IMR-90 (cell line): ENCODE results near the gene TUBB2B. TPM values are rescaled to one million over a fixed set of nuclear protein-coding genes. Genes with fewer than 3 reads are reported as not detected.
A peak's percentile ranks its signal among the peaks of the same experiment; 100 is the strongest.

Experiments
- ATAC-seq: fragments of 200-7000 bp; cut with Tn5 transposase; 2 replicates; pipeline ENCODE4 v1.9.1; 2020; ENCODE audit warnings: low read depth, mild to moderate bottlenecking, moderate library complexity
- BruUV-seq: library from RNA; stranded (reverse); fragments of 400-500 nt; replicated peaks from 2 replicates; lab custom pipeline; 2021; lab: Mats Ljungman, UMichigan
- CTCF ChIA-PET: fragments of 300-600 bp; formaldehyde crosslinking; extraction: SDS; loops from one replicate; lab custom pipeline; 2021; ENCODE audit warnings: antibody characterized with exemption; lab: Yijun Ruan, JAX
- POLR2A ChIA-PET: fragments of 300-600 bp; sonication (Branson Sonifier 250); formaldehyde crosslinking; loops from one replicate; lab custom pipeline; 2022; ENCODE audit warnings: antibody characterized with exemption; ENCODE audit not compliant: unreplicated experiment; lab: Charles Lee
- DNase-seq: peaks from one replicate; pipeline ENCODE4 v3.0.0; 2013
- H2AFZ ChIP-seq: replicated peaks from 2 replicates; pipeline ENCODE3; 2013; ENCODE audit warnings: low read length, mild to moderate bottlenecking; ENCODE audit not compliant: poor library complexity
- H2AK5ac ChIP-seq: 2 replicates; pipeline ENCODE4 v1.6.1; 2013; ENCODE audit warnings: low read depth, low read length, inconsistent platforms
- H2AK9ac ChIP-seq: replicated peaks from 2 replicates; pipeline ENCODE3; 2013; ENCODE audit warnings: mild to moderate bottlenecking, low read depth, low read length, moderate library complexity; ENCODE audit not compliant: poor library complexity
- H2BK120ac ChIP-seq: 2 replicates; pipeline ENCODE4 v1.6.1; 2013; ENCODE audit warnings: low read depth, low read length, inconsistent platforms
- H2BK15ac ChIP-seq: 3 replicates; pipeline ENCODE4 v1.6.1; 2013; ENCODE audit warnings: low read depth, low read length, inconsistent platforms
- H2BK20ac ChIP-seq: 2 replicates; pipeline ENCODE4 v1.6.1; 2013; ENCODE audit warnings: low read depth, mild to moderate bottlenecking, inconsistent platforms, low read length, moderate library complexity
- H2BK5ac ChIP-seq: 2 replicates; pipeline ENCODE4 v1.6.1; 2013; ENCODE audit warnings: mild to moderate bottlenecking, low read depth, low read length, inconsistent platforms; ENCODE audit not compliant: poor library complexity, severe bottlenecking
- H3K14ac ChIP-seq: replicated peaks from 2 replicates; pipeline ENCODE4 v1.6.1; 2013; ENCODE audit warnings: low read depth, low read length, inconsistent platforms
- H3K18ac ChIP-seq: 2 replicates; pipeline ENCODE4 v1.6.1; 2013; ENCODE audit warnings: low read depth, low read length, control low read depth
- H3K23ac ChIP-seq: 2 replicates; pipeline ENCODE4 v1.6.1; 2013; ENCODE audit warnings: low read depth, low read length, inconsistent platforms
- H3K27ac ChIP-seq: 2 replicates; pipeline ENCODE4 v1.5.1; 2013; ENCODE audit warnings: mild to moderate bottlenecking, control low read depth, low read length; ENCODE audit not compliant: insufficient read depth
- H3K27me3 ChIP-seq: 2 replicates; pipeline ENCODE4 v1.6.1; 2013; ENCODE audit warnings: low read length; ENCODE audit not compliant: control insufficient read depth, insufficient read depth
- H3K36me3 ChIP-seq: 2 replicates; pipeline ENCODE4 v1.6.1; 2013; ENCODE audit warnings: low read length, mixed read lengths; ENCODE audit not compliant: control insufficient read depth, insufficient read depth
- H3K4ac ChIP-seq: 2 replicates; pipeline ENCODE4 v1.6.1; 2013; ENCODE audit warnings: low read depth, low read length, inconsistent platforms
- H3K4me1 ChIP-seq: 2 replicates; pipeline ENCODE4 v1.6.1; 2013; ENCODE audit warnings: low read length, mixed read lengths; ENCODE audit not compliant: control insufficient read depth, insufficient read depth
- H3K4me2 ChIP-seq: 2 replicates; pipeline ENCODE4 v1.6.1; 2013; ENCODE audit warnings: low read depth, mild to moderate bottlenecking, control low read depth, low read length, moderate library complexity
- H3K4me3 ChIP-seq: 2 replicates; pipeline ENCODE4 v1.5.1; 2013; ENCODE audit warnings: low read depth, mild to moderate bottlenecking, control low read depth, low read length, moderate library complexity; ENCODE audit not compliant: insufficient read depth
- H3K56ac ChIP-seq: 2 replicates; pipeline ENCODE4 v1.6.1; 2013; ENCODE audit warnings: low read length, inconsistent platforms; ENCODE audit not compliant: insufficient read depth; ENCODE audit errors: extremely low read depth
- H3K79me1 ChIP-seq, 2 experiments: 2 replicates each; pipeline ENCODE4 v1.6.1; 2013; ENCODE audit warnings: low read length in 2 of 2, inconsistent platforms in 1 of 2, low read depth in 1 of 2
- H3K9ac ChIP-seq: 2 replicates; pipeline ENCODE4 v1.6.1; 2013; ENCODE audit warnings: low read depth, low read length, control low read depth
- H3K9me1 ChIP-seq: 2 replicates; pipeline ENCODE4 v1.6.1; 2013; ENCODE audit warnings: low read length, inconsistent platforms; ENCODE audit not compliant: insufficient read depth
- H3K9me3 ChIP-seq: 2 replicates; pipeline ENCODE4 v1.6.1; 2013; ENCODE audit warnings: low read length; ENCODE audit not compliant: control insufficient read depth, insufficient read depth
- H4K20me1 ChIP-seq: 2 replicates; pipeline ENCODE4 v1.6.1; 2013; ENCODE audit warnings: low read length, inconsistent platforms; ENCODE audit not compliant: insufficient read depth
- H4K5ac ChIP-seq: 2 replicates; pipeline ENCODE4 v1.6.1; 2013; ENCODE audit warnings: mild to moderate bottlenecking, low read depth, low read length, control low read depth
- H4K8ac ChIP-seq, 2 experiments: 2 replicates each; pipeline ENCODE4 v1.6.1; 2013; ENCODE audit warnings: low read depth in 2 of 2, low read length in 2 of 2, control low read depth in 1 of 2, inconsistent platforms in 1 of 2
- H4K91ac ChIP-seq: 2 replicates; pipeline ENCODE4 v1.6.1; 2013; ENCODE audit warnings: low read depth, low read length, inconsistent platforms; ENCODE audit not compliant: insufficient read depth
- CHD1 ChIP-seq: IDR thresholded peaks from 2 replicates; pipeline ENCODE4 v1.6.1; 2012; ENCODE audit warnings: low read depth, low read length, improper control_type of control experiment
- ELK1 ChIP-seq: fragments of 150-350 bp; IDR thresholded peaks from 2 replicates; pipeline ENCODE4 v1.6.1; 2016; ENCODE audit warnings: low read depth, mild to moderate bottlenecking, low read length, moderate library complexity, borderline replicate concordance
- FOS ChIP-seq: fragments of 150-350 bp; IDR thresholded peaks from 2 replicates; pipeline ENCODE4 v1.6.1; 2016; ENCODE audit warnings: low read depth, low read length
- MAFK ChIP-seq: IDR thresholded peaks from 2 replicates; pipeline ENCODE4 v1.6.1; 2012; ENCODE audit warnings: low read depth, low read length, improper control_type of control experiment
- MAZ ChIP-seq: IDR thresholded peaks from 2 replicates; pipeline ENCODE4 v1.6.1; 2012; ENCODE audit warnings: low read depth, mild to moderate bottlenecking, low read length, improper control_type of control experiment, moderate library complexity, borderline replicate concordance
- NFE2L2 ChIP-seq: fragments of 150-350 bp; IDR thresholded peaks from 2 replicates; pipeline ENCODE4 v1.6.1; 2016; ENCODE audit warnings: low read depth, mild to moderate bottlenecking, low read length
- SMC3 ChIP-seq: fragments of 150-350 bp; IDR thresholded peaks from 2 replicates; pipeline ENCODE4 v1.6.1; 2016; ENCODE audit warnings: low read depth, mild to moderate bottlenecking, antibody characterized with exemption, low read length, moderate library complexity
- USF2 ChIP-seq: fragments of 150-350 bp; IDR thresholded peaks from 2 replicates; pipeline ENCODE4 v1.6.1; 2017; ENCODE audit warnings: mild to moderate bottlenecking, antibody characterized with exemption, low read length, low read depth
- WGBS, 2 experiments: methylation state at CpG; one replicate each; pipeline versions ENCODE4 v1.1.5 to v1.1.7; 2013; ENCODE audit warnings: missing lambda C conversion rate in 2 of 2; ENCODE audit not compliant: insufficient read length in 1 of 2; ENCODE audit errors: extremely low coverage in 2 of 2; 5-methylcytosine and 5-hydroxymethylcytosine counted together
- dilution Hi-C: fragments of 300-500 bp; cut with HindIII; formaldehyde crosslinking; loops from one replicate; pipeline ENCODE4 v1.14.3; 2018; ENCODE audit warnings: low sequenced_read_pairs; ENCODE audit not compliant: unreplicated experiment
- in situ Hi-C: fragments of 300-500 bp; cut with MboI; formaldehyde crosslinking; loops from 3 replicates; pipeline ENCODE4 v1.14.3; 2019; ENCODE audit warnings: low sequenced_read_pairs, inconsistent platforms, mixed read lengths
- intact Hi-C: fragments of 100-400 bp; cut with micrococcal nuclease; formaldehyde crosslinking; loops from 2 replicates; pipeline ENCODE4 v1.10.0; 2022
- polyA plus RNA-seq, 3 experiments: library from polyadenylated mRNA; depleted of rRNA; stranded (reverse); fragments of >200 nt; gene quantifications; 2 replicates each; pipeline ENCODE4 v1.2.3, GENCODE V29; 2012; ENCODE audit warnings: low replicate concordance in 1 of 3
- total RNA-seq: library from RNA; depleted of rRNA; stranded (reverse); fragments of >200 nt; gene quantifications from 2 replicates; pipeline ENCODE4 v1.2.3, GENCODE V29; 2012

The TUBB2B gene
- total and polyA plus RNA-seq, 2 of the 4 experiments (the other 2 are of a cell fraction): 13.6 to 21.1 TPM

GRCh38 chr6:3228046-3228671, 706 bp upstream of the TUBB2B start:
- TF ChIP-seq SMC3 (no peak), CHD1 (no peak), USF2 (no peak), ELK1 (no peak), MAZ (no peak), NFE2L2 (no peak), MAFK (no peak), FOS (no peak)
- Histone ChIP-seq H4K91ac (no peak overlapping the region), H3K79me1 (peaks cover 0 to 4% of the 10 kb centered on the region in 2 experiments; a peak in 1 of 4 replicates), H3K56ac (no peak overlapping the region), H4K8ac (no peak overlapping the region), H3K4me2 (no peak overlapping the region; the same call in 1 of the 2 replicates), H3K4me1 (peaks cover 3% of the 10 kb centered on the region; the same call in 1 of the 2 replicates), H2BK5ac (no peak overlapping the region), H3K23ac (no peak overlapping the region), H4K5ac (no peak overlapping the region), H2BK15ac (no peak overlapping the region; the same call in 2 of the 3 replicates), H2BK120ac (no peak overlapping the region), H3K4me3 (no peak overlapping the region), H3K4ac (no peak overlapping the region), H2BK20ac (no peak overlapping the region; the same call in 1 of the 2 replicates), H3K18ac (no peak overlapping the region), H3K9me3 (peaks cover 2% of the 10 kb centered on the region; the same call in 1 of the 2 replicates), H3K36me3 (no peaks in the 10 kb centered on the region), H3K14ac (no peak overlapping the region), H3K9me1 (peaks cover 7% of the 10 kb centered on the region; the same call in 1 of the 2 replicates), H4K20me1 (peaks cover 9% of the 10 kb centered on the region; the same call in 1 of the 2 replicates), H3K9ac (no peak overlapping the region), H3K27me3 (peaks cover 39% of the 10 kb centered on the region), H2AK9ac (no peak overlapping the region), H2AFZ (peak overlapping the region; percentile 56), H3K27ac (no peak overlapping the region), H2AK5ac (no peak overlapping the region)
- CTCF ChIA-PET: no interaction called here
- intact Hi-C loops (no loop called here), in situ Hi-C loops (no loop called here), dilution Hi-C loops (no loop called here)
- POLR2A ChIA-PET: no interaction called here
- no peak for ATAC-seq
- no peak for DNase-seq
- BruUV-seq: no TSS peak
- WGBS, 2 experiments: 12% methylated on average over 19 of the region's 38 CpGs; no CpG with 5 or more reads in 1 of the 2 experiments
